Thymus (tissue), 11 donors: ENCODE results near the gene FOXS1. TPM values are rescaled to one million over a fixed set of nuclear protein-coding genes. Genes with fewer than 3 reads are reported as not detected.

Experiments used
- DNase-seq, 9 donors: peaks; one replicate each; pipeline ENCODE4 v3.0.0-alpha.2; 2013; ENCODE audit warnings: low spot score in 9 of 9, low read depth in 6 of 9, missing footprints in 1 of 9
- H3K27ac ChIP-seq, 2 donors: one replicate each; pipeline ENCODE4 v1.5.1; 2013; ENCODE audit warnings: control low read depth in 1 of 2, low read depth in 1 of 2, low read length in 1 of 2, mild to moderate bottlenecking in 1 of 2, moderate library complexity in 1 of 2
- H3K27me3 ChIP-seq, 2 donors: one replicate each; pipeline ENCODE4 v1.5.1; 2013; ENCODE audit warnings: low read length in 1 of 2; ENCODE audit not compliant: control insufficient read depth in 2 of 2, insufficient read depth in 1 of 2
- H3K36me3 ChIP-seq, 2 donors: one replicate each; pipeline ENCODE4 v1.5.1; 2013; ENCODE audit warnings: low read length in 1 of 2, mild to moderate bottlenecking in 1 of 2, moderate library complexity in 1 of 2; ENCODE audit not compliant: control insufficient read depth in 2 of 2, insufficient read depth in 2 of 2
- H3K4me1 ChIP-seq, 2 donors: one replicate each; pipeline ENCODE4 v1.5.1; 2013; ENCODE audit warnings: low read length in 2 of 2; ENCODE audit not compliant: control insufficient read depth in 2 of 2, insufficient read depth in 2 of 2
- H3K4me3 ChIP-seq, 2 donors: one replicate each; pipeline ENCODE4 v1.5.1; 2013; ENCODE audit warnings: low read length in 2 of 2, control low read depth in 1 of 2, mild to moderate bottlenecking in 1 of 2
- H3K9me3 ChIP-seq, 2 donors: one replicate each; pipeline ENCODE4 v1.5.1; 2013; ENCODE audit warnings: low read length in 1 of 2, mild to moderate bottlenecking in 1 of 2; ENCODE audit not compliant: control insufficient read depth in 2 of 2, insufficient read depth in 1 of 2
- WGBS: extraction: QIAGEN DNeasy Blood & Tissue Kit; methylation state at CpG from one replicate; pipeline ENCODE4 v1.1.7; 2013; 5-methylcytosine and 5-hydroxymethylcytosine counted together
- polyA plus RNA-seq: library from polyadenylated mRNA; stranded (reverse); fragments of 200-250 nt; gene quantifications from one replicate; pipeline ENCODE4 v1.2.3, GENCODE V29; 2013
- total RNA-seq: library from RNA; stranded (reverse); fragments of 120-200 nt; gene quantifications from one replicate; pipeline ENCODE4 v1.2.4, GENCODE V29; 2013
- donor health status: healthy.

FOXS1 gene
- total and polyA plus RNA-seq, 2 donors: 1.2 to 4.7 TPM

DNA sequence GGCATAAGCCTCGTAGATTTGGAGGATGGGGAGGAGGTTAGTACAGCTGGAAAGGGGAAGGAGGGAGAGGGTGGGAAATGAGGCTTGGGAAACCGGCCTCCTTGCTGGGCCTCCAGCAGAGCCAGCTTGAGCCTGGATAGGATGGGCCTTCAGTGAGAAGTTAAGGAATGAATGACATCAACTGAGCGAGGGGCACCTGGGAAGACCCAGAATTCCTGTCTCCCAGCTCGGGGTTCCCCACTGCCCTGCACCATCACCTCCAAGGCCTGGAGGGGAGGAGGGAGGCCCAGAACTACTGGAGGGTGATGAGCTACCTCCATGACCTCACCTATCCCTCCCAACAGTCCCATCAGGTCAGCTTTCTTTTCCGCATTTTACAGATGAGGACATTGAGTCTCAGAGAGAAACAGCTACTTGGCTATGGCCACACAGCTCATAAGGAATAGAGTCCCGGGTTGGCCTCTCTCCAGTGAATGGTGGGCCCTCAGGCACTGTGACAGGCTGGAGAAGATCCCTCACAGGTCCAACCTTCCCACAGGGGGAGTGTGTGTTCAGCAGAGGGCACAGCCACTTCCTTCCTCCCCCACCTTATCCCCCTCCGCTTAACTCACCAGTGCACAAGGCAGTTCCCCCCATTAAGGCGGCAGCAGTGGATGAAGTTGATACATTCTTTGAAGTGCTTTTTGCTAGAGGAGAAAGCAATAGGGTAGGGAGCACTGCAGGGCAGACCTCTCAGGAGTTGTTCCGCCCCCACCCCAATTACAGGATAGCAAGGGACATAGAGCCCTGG, 18.1 kb upstream of the FOXS1 start:
- Histone ChIP-seq H3K4me1 (peaks cover 6 to 10% of the 10 kb centered on the region in 2 donors), H3K27ac (no peak overlapping the region), H3K36me3 (no peaks in the 10 kb centered on the region), H3K4me3 (no peak overlapping the region), H3K9me3 (no peaks in the 10 kb centered on the region), H3K27me3 (peaks cover 5 to 43% of the 10 kb centered on the region in 2 donors)
- WGBS: 77% methylated on average over 9 of the region's 9 CpGs
- no peak for DNase-seq

DNA sequence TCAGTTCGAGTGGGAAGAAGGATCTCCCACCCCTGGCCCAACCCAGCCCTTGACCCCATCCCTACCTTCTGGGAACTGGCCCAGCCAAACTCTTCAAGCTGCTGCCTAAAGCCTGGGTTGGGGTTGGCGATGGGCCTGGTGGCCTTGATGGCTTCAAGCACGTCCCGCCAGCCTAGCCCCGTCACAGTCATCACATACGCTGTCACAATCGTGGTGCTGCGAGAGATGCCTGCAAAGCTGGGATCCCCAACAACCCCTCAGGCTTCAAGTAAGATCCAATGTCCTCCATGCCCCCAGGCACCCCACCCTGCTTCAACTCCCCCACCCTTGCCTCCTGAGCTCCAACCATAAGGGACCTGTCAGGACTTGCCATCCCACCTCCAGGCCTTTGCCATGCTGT, 17.1 kb upstream of the FOXS1 start:
- Histone ChIP-seq H3K4me1 (peaks cover 6 to 10% of the 10 kb centered on the region in 2 donors), H3K27me3 (peaks cover 2 to 42% of the 10 kb centered on the region in 2 donors), H3K36me3 (no peaks in the 10 kb centered on the region), H3K9me3 (no peaks in the 10 kb centered on the region), H3K4me3 (no peak overlapping the region), H3K27ac (no peak overlapping the region)
- 96% methylated on average over 8 of the region's 8 CpGs for WGBS
- no peak for DNase-seq

DNA sequence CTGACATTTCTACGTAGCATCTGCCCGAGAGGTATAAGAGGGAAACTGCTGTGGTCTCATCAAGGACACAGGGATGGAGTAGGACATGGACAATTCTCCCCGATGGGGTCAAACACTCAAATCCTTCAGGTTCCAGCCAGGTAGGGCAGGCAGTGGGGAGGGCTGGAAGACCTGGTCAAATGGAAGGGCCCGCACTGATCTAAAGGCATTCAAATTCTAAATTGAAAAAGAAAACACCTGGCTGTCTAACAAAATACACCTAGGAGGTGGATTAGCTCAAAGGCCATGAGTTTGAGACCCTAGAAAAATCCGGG, 16.7 kb upstream of the FOXS1 start:
- Histone ChIP-seq H3K4me3 (no peak overlapping the region), H3K36me3 (no peaks in the 10 kb centered on the region), H3K4me1 (peaks cover 6 to 10% of the 10 kb centered on the region in 2 donors), H3K27ac (no peak overlapping the region), H3K9me3 (no peaks in the 10 kb centered on the region), H3K27me3 (peaks cover 2 to 42% of the 10 kb centered on the region in 2 donors)
- WGBS: 96% methylated on average over 5 of the region's 5 CpGs
- no peak for DNase-seq

DNA sequence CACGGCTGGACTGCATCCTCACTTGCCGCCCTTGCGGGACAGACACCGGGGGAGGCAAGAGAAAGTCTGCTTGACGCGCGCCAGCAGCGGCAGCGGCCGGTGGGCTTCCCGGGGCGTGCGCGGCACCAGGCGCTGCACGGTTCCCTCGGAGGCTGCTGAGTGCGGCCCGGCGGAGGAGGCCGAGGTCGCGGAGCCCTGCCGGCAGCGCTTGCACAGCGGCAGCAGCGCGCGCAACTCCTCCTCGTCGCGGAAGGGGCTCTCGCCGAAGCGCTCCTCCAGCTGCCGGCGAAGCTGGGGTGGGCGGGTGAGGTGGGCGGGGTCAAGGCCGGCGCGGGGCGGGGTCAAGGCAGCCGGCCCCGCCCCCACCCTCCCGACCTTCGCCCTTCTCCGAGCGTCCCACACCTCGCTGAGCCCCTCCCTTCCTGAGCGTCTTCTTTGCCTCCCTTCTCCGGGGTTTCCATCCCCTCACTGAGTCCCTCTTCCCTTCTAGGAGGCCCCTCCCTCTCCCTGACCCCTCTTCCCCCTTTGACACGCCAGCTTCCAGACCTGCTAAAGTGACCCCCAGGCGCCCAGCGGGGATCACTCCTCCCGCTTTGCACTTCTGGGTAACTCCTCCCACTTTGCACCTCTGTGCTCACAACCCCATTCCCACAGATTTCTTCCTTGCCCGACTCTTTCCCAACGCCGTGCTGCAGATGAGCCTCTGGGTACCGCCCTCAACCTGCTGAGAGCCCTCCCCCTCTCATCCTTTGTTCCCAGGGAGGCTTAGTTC, 16.2 kb upstream of the FOXS1 start:
- Histone ChIP-seq H3K27me3 (peaks cover 2 to 45% of the 10 kb centered on the region in 2 donors), H3K4me3 (peak overlapping the region; percentile 26 to 53), H3K36me3 (no peaks in the 10 kb centered on the region), H3K4me1 (peaks cover 6 to 10% of the 10 kb centered on the region in 2 donors), H3K27ac (no peak overlapping the region), H3K9me3 (no peaks in the 10 kb centered on the region)
- DNase-seq: peak; percentile 39 to 85 (median 63)
- 12% methylated on average over 60 of the region's 60 CpGs for WGBS

DNA sequence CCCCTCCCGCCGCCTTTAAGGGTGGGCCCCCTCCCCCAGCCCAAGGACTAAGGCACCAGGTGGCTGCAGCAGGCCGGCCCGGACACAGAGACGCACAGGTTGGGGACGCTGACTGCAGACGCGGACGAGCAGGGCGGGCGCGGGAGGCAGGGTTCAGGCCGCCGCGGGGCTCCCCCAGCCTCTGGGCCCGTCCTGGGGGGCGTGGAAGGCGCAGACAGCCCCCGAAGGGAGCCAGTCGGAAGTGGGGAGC, 15.7 kb upstream of the FOXS1 start:
- 1% methylated on average over 20 of the region's 20 CpGs for WGBS
- Histone ChIP-seq H3K9me3 (no peaks in the 10 kb centered on the region), H3K27me3 (peaks cover 2 to 46% of the 10 kb centered on the region in 2 donors), H3K36me3 (no peaks in the 10 kb centered on the region), H3K4me1 (peaks cover 6 to 10% of the 10 kb centered on the region in 2 donors), H3K4me3 (peak overlapping the region; percentile 26 to 53), H3K27ac (no peak overlapping the region)
- peak in 1 of 9 donors; percentile 4 for DNase-seq

DNA sequence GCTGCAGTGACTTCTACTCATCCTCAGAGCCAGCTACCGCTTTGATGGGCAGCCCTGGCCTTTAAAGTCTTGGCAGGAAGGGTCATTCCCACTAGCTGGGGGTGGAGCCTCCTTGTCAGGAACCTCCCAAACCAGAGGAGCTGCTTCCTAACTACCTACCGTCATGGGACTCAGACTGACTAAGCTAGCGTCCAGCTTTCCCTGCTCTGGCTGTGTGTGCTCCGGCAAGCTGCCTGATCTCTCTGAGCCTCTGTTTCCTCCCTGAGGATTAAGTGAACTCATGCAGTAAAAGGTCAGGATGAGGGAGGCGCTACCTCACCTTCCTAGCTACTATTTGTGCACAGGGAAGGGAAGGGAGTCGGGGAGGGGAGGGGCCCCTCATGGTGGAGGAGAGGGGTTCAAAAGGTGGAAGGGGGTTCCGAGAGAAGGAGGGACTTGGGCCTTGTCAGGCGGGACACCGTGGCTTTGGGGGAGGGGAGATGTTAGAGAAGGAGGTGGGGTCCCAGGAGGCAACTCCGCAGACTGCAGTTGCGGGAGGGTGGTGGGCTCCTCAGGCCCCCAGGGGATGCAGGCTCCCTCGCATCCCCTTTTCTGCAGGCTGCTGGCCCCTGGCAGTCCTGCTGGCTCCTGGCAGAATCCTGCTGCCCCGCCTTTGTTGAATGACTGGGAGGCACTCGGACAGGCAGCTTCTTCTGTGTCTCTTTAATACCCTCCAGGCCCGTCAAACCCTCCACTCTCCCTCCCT, 15.2 kb upstream of the FOXS1 start:
- Histone ChIP-seq H3K36me3 (no peaks in the 10 kb centered on the region), H3K9me3 (no peaks in the 10 kb centered on the region), H3K4me1 (peaks cover 6 to 10% of the 10 kb centered on the region in 2 donors), H3K27ac (no peak overlapping the region), H3K27me3 (peaks cover 4 to 46% of the 10 kb centered on the region in 2 donors), H3K4me3 (peak overlapping the region; percentile 26 to 53)
- 45% methylated on average over 15 of the region's 15 CpGs for WGBS
- no peak for DNase-seq

DNA sequence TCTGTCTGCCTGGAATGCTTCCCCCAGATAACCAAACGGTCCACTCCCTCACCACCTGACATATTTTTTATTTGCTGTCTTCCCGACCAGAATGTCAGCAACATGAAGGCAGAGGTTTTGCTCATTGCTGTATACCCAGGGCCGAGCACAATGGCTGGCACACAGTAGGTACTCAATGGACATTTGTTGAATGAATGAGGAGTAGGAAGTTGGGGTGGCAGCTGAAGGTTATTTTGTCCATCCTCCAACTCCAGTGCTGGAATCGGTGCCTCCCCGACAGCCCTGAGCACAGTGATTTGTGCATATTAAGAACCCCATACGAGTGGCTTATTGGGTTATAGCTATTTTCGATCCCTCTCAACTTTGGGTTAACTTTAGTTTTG, 14.6 kb upstream of the FOXS1 start:
- Histone ChIP-seq H3K9me3 (no peaks in the 10 kb centered on the region), H3K27ac (no peak overlapping the region), H3K4me1 (peaks cover 6 to 10% of the 10 kb centered on the region in 2 donors), H3K27me3 (peaks cover 4 to 46% of the 10 kb centered on the region in 2 donors), H3K36me3 (no peaks in the 10 kb centered on the region), H3K4me3 (no peak overlapping the region)
- WGBS: 85% methylated on average over 7 of the region's 7 CpGs
- no peak for DNase-seq

DNA sequence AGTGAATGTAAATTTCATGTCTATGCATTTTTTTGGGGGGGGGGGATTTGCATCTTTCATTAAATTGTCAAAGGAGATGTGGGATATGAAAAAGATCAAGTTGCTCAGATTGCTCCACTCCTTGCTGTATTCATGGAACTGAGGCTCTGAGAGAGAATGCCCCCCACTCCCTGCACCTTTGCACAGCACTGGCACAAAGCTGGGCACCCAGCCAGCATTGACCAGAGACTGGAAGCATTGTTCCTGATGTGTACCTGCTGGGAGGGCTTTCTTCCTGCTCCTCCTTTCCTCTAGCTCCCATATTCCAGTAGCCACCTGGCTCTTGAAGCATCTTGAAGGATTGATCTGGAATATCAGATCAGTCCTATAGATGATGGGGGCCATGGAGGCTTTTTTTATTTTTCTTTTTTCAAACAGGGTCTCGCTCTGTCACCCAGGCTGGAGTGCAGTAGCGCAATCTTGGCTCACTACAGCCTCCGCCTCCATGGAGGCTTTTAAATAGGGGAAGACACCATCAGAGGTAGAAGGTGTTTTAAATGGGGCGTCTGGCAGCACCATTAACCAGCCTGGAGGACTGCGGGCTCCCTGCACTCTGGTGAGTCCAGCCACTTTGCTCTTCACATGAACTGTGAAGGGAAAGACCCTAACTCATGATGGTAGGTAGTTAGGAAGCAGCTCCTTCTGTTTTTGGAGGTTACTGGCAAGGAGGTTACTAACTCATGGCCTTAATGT, 14.0 kb upstream of the FOXS1 start:
- Histone ChIP-seq H3K4me1 (peaks cover 6 to 10% of the 10 kb centered on the region in 2 donors), H3K27ac (no peak overlapping the region), H3K36me3 (no peaks in the 10 kb centered on the region), H3K4me3 (no peak overlapping the region), H3K9me3 (no peaks in the 10 kb centered on the region), H3K27me3 (peaks cover 4 to 48% of the 10 kb centered on the region in 2 donors)
- 97% methylated on average over 5 of the region's 5 CpGs for WGBS
- no peak for DNase-seq
